ENCODE data around the gene NAMPT. TPM values are rescaled to one million over a fixed set of nuclear protein-coding genes. Genes with fewer than 3 reads are reported as not detected.

The NAMPT gene
- total RNA-seq, 1 experiment from 2014 or later, result 66.0 TPM

DNA sequence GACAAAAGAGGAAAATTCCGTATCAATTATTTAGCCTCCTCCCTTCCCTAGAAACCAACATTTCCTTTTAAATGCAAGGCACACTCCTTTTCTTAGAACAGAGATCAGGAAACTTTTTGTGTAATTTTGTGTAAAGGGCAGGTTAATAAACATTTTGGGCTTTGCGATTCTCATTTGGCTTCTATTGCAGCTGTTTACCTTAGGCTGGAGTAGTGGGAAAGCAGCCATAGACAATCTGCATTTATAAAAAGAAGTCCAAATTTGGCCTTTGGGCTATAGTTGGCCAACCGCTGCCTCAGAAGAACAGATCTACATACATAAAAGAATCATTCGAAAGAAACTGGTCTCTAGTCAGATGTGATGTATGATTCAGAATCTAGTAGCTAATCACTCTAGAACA is 35.3 kb downstream of the NAMPT start:
- Histone ChIP-seq H3K4me3 (ENCODE audit: low read length) (no peak overlapping the region), H3K79me2 (ENCODE audit: low read length) (no peaks in the 10 kb centered on the region), H3K4me2 (ENCODE audit: low read length) (no peak overlapping the region), H3K9me2 (replicated peaks; ENCODE audit: low read length) (no peaks in the 10 kb centered on the region), H3K36me3 (ENCODE audit: low read depth, low read length) (peaks cover 37% of the 10 kb centered on the region), H2AFZ (ENCODE audit: low read length) (no peak overlapping the region), H3F3A (ENCODE audit: low read length, unreplicated experiment) (no peaks in the 10 kb centered on the region), H4K20me1 (ENCODE audit: low read length) (no peaks in the 10 kb centered on the region), H3K4me1 (ENCODE audit: insufficient read depth, low read length) (no peaks in the 10 kb centered on the region), H3K9me3 (ENCODE audit: low read length) (no peaks in the 10 kb centered on the region), H3K27me3 (ENCODE audit: low read length) (no peaks in the 10 kb centered on the region), H3K9ac (ENCODE audit: low read length) (no peak overlapping the region), H3K27ac (ENCODE audit: low read length) (no peak overlapping the region)
- BruUV-seq (replicated peaks), result no TSS peak
- intact Hi-C loops (cut with micrococcal nuclease), result no loop called here
- ChIA-PET CTCF (no interaction called here), POLR2A (ENCODE audit: unreplicated experiment) (no interaction called here)
- DNase-seq, result no peak
- TF ChIP-seq CTCF (conservative IDR thresholded peaks at IDR 0.05; ENCODE audit: low read depth, low read length) (no peak), EZH2 (IDR thresholded peaks at IDR 0.05; ENCODE audit: low read length, unreplicated experiment) (no peak), EZH2phosphoT487 (IDR thresholded peaks at IDR 0.05; ENCODE audit: borderline replicate concordance, low read length) (no peak)
- ATAC-seq, result no peak

- ATAC-seq, result no peak
- Histone ChIP-seq H3K36me3 (ENCODE audit: low read depth, low read length) (peaks cover 34% of the 10 kb centered on the region), H3K27ac (ENCODE audit: low read length) (no peak overlapping the region), H3K9ac (ENCODE audit: low read length) (no peak overlapping the region), H3K79me2 (ENCODE audit: low read length) (no peaks in the 10 kb centered on the region), H4K20me1 (ENCODE audit: low read length) (no peaks in the 10 kb centered on the region), H3K4me1 (ENCODE audit: insufficient read depth, low read length) (no peaks in the 10 kb centered on the region), H3K4me2 (ENCODE audit: low read length) (no peak overlapping the region), H3K9me3 (ENCODE audit: low read length) (no peaks in the 10 kb centered on the region), H3K9me2 (replicated peaks; ENCODE audit: low read length) (no peaks in the 10 kb centered on the region), H2AFZ (ENCODE audit: low read length) (no peak overlapping the region), H3K4me3 (ENCODE audit: low read length) (no peak overlapping the region), H3K27me3 (ENCODE audit: low read length) (no peaks in the 10 kb centered on the region), H3F3A (ENCODE audit: low read length, unreplicated experiment) (no peaks in the 10 kb centered on the region)
- POLR2A ChIA-PET (ENCODE audit: unreplicated experiment), result no interaction called here
- CTCF ChIA-PET, result no interaction called here
- TF ChIP-seq CTCF (conservative IDR thresholded peaks at IDR 0.05; ENCODE audit: low read depth, low read length), result no peak
- no peak for TF ChIP-seq EZH2 (IDR thresholded peaks at IDR 0.05; ENCODE audit: low read length, unreplicated experiment)
- TF ChIP-seq EZH2phosphoT487 (IDR thresholded peaks at IDR 0.05; ENCODE audit: borderline replicate concordance, low read length), result no peak
- no peak for DNase-seq
- intact Hi-C loops (cut with micrococcal nuclease), result no loop called here
- no TSS peak for BruUV-seq (replicated peaks)
Measured at GRCh38 chr7:106248600-106248999, 36.2 kb downstream of the NAMPT start.

DNA sequence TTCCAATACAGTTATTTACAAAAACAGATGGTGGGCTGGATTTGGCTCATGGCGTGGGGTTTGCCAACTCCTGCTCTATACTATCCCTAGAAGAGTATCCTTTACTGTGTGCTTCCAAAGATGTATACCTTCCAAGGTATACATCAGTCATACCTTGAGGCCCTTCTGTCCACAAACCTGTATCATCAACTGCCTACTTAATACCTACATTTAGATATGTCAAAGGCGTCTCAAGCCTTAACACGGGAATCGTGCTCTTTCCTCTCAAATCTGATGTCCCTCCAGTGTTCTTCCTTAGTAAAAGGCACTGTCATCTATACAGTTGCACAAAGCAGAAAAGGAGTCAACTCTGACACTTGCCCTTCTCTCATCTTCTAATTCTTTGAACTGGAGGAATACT is 36.9 kb downstream of the NAMPT start:
- no peaks in the 10 kb centered on the region for H3K27me3 ChIP-seq (ENCODE audit: low read length)
- no peak overlapping the region for H3K9ac ChIP-seq (ENCODE audit: low read length)
- TF ChIP-seq EZH2phosphoT487 (IDR thresholded peaks at IDR 0.05; ENCODE audit: borderline replicate concordance, low read length) (no peak), EZH2 (IDR thresholded peaks at IDR 0.05; ENCODE audit: low read length, unreplicated experiment) (no peak), CTCF (conservative IDR thresholded peaks at IDR 0.05; ENCODE audit: low read depth, low read length) (no peak)
- H3K9me2 ChIP-seq (replicated peaks; ENCODE audit: low read length), result no peaks in the 10 kb centered on the region
- no peaks in the 10 kb centered on the region for H3K4me1 ChIP-seq (ENCODE audit: insufficient read depth, low read length)
- POLR2A ChIA-PET (ENCODE audit: unreplicated experiment), result no interaction called here
- H3F3A ChIP-seq (ENCODE audit: low read length, unreplicated experiment), result no peaks in the 10 kb centered on the region
- H3K27ac ChIP-seq (ENCODE audit: low read length), result no peak overlapping the region
- no peak overlapping the region for H2AFZ ChIP-seq (ENCODE audit: low read length)
- H3K79me2 ChIP-seq (ENCODE audit: low read length), result no peaks in the 10 kb centered on the region
- H3K4me3 ChIP-seq (ENCODE audit: low read length), result no peak overlapping the region
- BruUV-seq (replicated peaks), result no TSS peak
- no peaks in the 10 kb centered on the region for H3K9me3 ChIP-seq (ENCODE audit: low read length)
- ATAC-seq (no peak), DNase-seq (no peak)
- intact Hi-C loops (cut with micrococcal nuclease), result no loop called here
- CTCF ChIA-PET, result no interaction called here
- peaks cover 31% of the 10 kb centered on the region for H3K36me3 ChIP-seq (ENCODE audit: low read depth, low read length)
- no peak overlapping the region for H3K4me2 ChIP-seq (ENCODE audit: low read length)
- no peaks in the 10 kb centered on the region for H4K20me1 ChIP-seq (ENCODE audit: low read length)

All from PC-3 (cell line).